ENCODE measurements around the gene CACNA1F. TPM values are rescaled to one million over a fixed set of nuclear protein-coding genes. Genes with fewer than 3 reads are reported as not detected.

The CACNA1F gene
- total RNA-seq, 2 experiments from 2014 or later = 1.1 to 1.2 TPM

- POLR2A ChIA-PET = no interaction called here
- H3K9me3 ChIP-seq (ENCODE audit: control insufficient read depth in 1 of 2, insufficient read depth in 1 of 2, low read length in 2 of 2) = no peaks in the 10 kb centered on the region
- intact Hi-C loops (cut with DNase I, micrococcal nuclease) = no loop called here
- Mint-ChIP-seq H3K9me3 (no peaks in the 10 kb centered on the region), H3K27me3 (no peaks in the 10 kb centered on the region), H3K4me3 (no peak overlapping the region), H3K36me3 (ENCODE audit: low read depth) (no peaks in the 10 kb centered on the region), H3K27ac (no peak overlapping the region), H3K4me1 (ENCODE audit: low read depth) (no peaks in the 10 kb centered on the region)
- CTCF ChIA-PET = interaction anchor here (1.2 kb wide), 1 partner anchor 14 kb away, joined by 3 read pairs; no protein-coding TSS in a partner anchor
- no peak for DNase-seq
- H3K4me3 ChIP-seq (ENCODE audit: low read length) = no peak overlapping the region
- no peak for ATAC-seq (ENCODE audit: poor library complexity)
- no peak for TF ChIP-seq CTCF (IDR thresholded peaks at IDR 0.05)
- H3K36me3 ChIP-seq (ENCODE audit: insufficient read depth, low read length) = no peaks in the 10 kb centered on the region
- no peak overlapping the region for H3K27ac ChIP-seq (ENCODE audit: low read depth in 1 of 2, low read length in 2 of 2)
- no peaks in the 10 kb centered on the region for H3K27me3 ChIP-seq (ENCODE audit: control insufficient read depth in 1 of 2, insufficient read depth in 2 of 2, low read length in 2 of 2)
- H3K4me1 ChIP-seq (ENCODE audit: insufficient read depth, low read length) = no peaks in the 10 kb centered on the region
These were observed 26.6 kb downstream of the CACNA1F start for GRCh38 chrX:49206543-49206942.

DNA sequence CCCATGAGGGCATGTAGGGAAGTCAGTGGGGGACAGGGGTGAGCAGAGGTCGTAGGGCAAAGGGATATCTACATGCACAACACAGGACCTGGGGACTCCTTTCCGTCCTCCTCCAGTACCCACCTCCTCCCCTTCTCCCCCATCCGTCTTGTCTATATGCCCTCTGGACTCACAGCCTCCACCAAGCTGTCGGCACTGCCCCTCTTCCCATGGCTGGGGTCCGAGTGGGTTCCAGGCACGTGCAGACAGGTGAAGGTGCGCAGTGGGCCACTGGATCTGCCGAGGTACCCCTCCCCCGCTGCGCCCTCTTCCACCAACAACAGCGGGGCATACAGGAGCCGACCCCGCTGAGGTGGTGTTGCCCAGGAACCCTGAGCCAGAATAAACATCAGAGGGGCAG is 27.7 kb downstream of the CACNA1F start:
- ChIA-PET POLR2A (interaction anchor here (0.6 kb wide), 1 partner anchor 30 kb away, joined by 3 read pairs; the partner anchor contains the start of gene CCDC22), CTCF (interaction anchor here (0.6 kb wide), 1 partner anchor 36 kb away, joined by 3 read pairs; no protein-coding TSS in a partner anchor)
- Histone ChIP-seq H3K4me1 (ENCODE audit: insufficient read depth, low read length) (peaks cover 6% of the 10 kb centered on the region), H3K9me3 (ENCODE audit: control insufficient read depth in 1 of 2, insufficient read depth in 1 of 2, low read length in 2 of 2) (no peaks in the 10 kb centered on the region), H3K27me3 (ENCODE audit: control insufficient read depth in 1 of 2, insufficient read depth in 2 of 2, low read length in 2 of 2) (no peaks in the 10 kb centered on the region), H3K36me3 (ENCODE audit: insufficient read depth, low read length) (no peaks in the 10 kb centered on the region), H3K27ac (ENCODE audit: low read depth in 1 of 2, low read length in 2 of 2) (no peak overlapping the region), H3K4me3 (ENCODE audit: low read length) (no peak overlapping the region)
- no peak for DNase-seq
- no peak for TF ChIP-seq CTCF (IDR thresholded peaks at IDR 0.05)
- Mint-ChIP-seq H3K27me3 (no peaks in the 10 kb centered on the region), H3K9me3 (no peaks in the 10 kb centered on the region), H3K4me3 (no peak overlapping the region), H3K27ac (no peak overlapping the region), H3K4me1 (ENCODE audit: low read depth) (peaks cover 4% of the 10 kb centered on the region), H3K36me3 (ENCODE audit: low read depth) (no peaks in the 10 kb centered on the region)
- intact Hi-C loops (cut with DNase I, micrococcal nuclease) = no loop called here
- no peak for ATAC-seq (ENCODE audit: poor library complexity)

- ATAC-seq (ENCODE audit: poor library complexity) (no peak), DNase-seq (no peak)
- Mint-ChIP-seq H3K9me3 (no peaks in the 10 kb centered on the region), H3K36me3 (ENCODE audit: low read depth) (no peaks in the 10 kb centered on the region), H3K4me1 (ENCODE audit: low read depth) (peaks cover 7% of the 10 kb centered on the region), H3K27ac (no peak overlapping the region), H3K27me3 (no peaks in the 10 kb centered on the region), H3K4me3 (no peak overlapping the region)
- Histone ChIP-seq H3K9me3 (ENCODE audit: control insufficient read depth in 1 of 2, insufficient read depth in 1 of 2, low read length in 2 of 2) (no peaks in the 10 kb centered on the region), H3K27ac (ENCODE audit: low read depth in 1 of 2, low read length in 2 of 2) (no peak overlapping the region), H3K4me1 (ENCODE audit: insufficient read depth, low read length) (peaks cover 10% of the 10 kb centered on the region), H3K36me3 (ENCODE audit: insufficient read depth, low read length) (no peaks in the 10 kb centered on the region), H3K4me3 (ENCODE audit: low read length) (no peak overlapping the region), H3K27me3 (ENCODE audit: control insufficient read depth in 1 of 2, insufficient read depth in 2 of 2, low read length in 2 of 2) (no peaks in the 10 kb centered on the region)
- POLR2A ChIA-PET = no interaction called here
- intact Hi-C loops (cut with DNase I, micrococcal nuclease) = loop anchor here in 1 of 2 experiments (5.0 kb wide), 1 partner anchor 63 kb away; the partner anchor contains the start of gene PPP1R3F
- CTCF ChIA-PET = no interaction called here
- TF ChIP-seq CTCF (IDR thresholded peaks at IDR 0.05) = no peak
These were observed 28.4 kb downstream of the CACNA1F start for GRCh38 chrX:49204709-49205108.

Data from CD4-positive, alpha-beta T cell (primary cell).